Cardiac fibroblast (primary cell): ENCODE data around the gene CDH13.

ENCODE experiments used
- DNase-seq, 2 donors: peaks; one replicate each; pipeline versions ENCODE4 v3.0.0 to v3.0.0-alpha.2; 2010; ENCODE audit warnings: low read depth in 2 of 2
- H3K4me3 ChIP-seq, 2 donors: replicated peaks in 1 of 2; 1 replicate in 1 of 2; 2 replicates in 1 of 2; pipeline ENCODE4 v1.5.1; 2011; ENCODE audit warnings: low read depth in 2 of 2, low read length in 2 of 2, mild to moderate bottlenecking in 2 of 2, moderate library complexity in 1 of 2
- TF ChIP-seq, protein P1 (sequence below): IDR thresholded peaks from one replicate; pipeline ENCODE4 v1.5.1; 2011; ENCODE audit warnings: low read depth, mild to moderate bottlenecking, low read length, inconsistent platforms

Gene CDH13

GRCh38 chr16:82937926-82938520 lies 311.3 kb downstream of the CDH13 start:
- peak in 1 of 2 donors; percentile 8 for DNase-seq
- H3K4me3 ChIP-seq = no peak overlapping the region
- TF ChIP-seq, protein P1, sequence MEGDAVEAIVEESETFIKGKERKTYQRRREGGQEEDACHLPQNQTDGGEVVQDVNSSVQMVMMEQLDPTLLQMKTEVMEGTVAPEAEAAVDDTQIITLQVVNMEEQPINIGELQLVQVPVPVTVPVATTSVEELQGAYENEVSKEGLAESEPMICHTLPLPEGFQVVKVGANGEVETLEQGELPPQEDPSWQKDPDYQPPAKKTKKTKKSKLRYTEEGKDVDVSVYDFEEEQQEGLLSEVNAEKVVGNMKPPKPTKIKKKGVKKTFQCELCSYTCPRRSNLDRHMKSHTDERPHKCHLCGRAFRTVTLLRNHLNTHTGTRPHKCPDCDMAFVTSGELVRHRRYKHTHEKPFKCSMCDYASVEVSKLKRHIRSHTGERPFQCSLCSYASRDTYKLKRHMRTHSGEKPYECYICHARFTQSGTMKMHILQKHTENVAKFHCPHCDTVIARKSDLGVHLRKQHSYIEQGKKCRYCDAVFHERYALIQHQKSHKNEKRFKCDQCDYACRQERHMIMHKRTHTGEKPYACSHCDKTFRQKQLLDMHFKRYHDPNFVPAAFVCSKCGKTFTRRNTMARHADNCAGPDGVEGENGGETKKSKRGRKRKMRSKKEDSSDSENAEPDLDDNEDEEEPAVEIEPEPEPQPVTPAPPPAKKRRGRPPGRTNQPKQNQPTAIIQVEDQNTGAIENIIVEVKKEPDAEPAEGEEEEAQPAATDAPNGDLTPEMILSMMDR = no peak

DNA sequence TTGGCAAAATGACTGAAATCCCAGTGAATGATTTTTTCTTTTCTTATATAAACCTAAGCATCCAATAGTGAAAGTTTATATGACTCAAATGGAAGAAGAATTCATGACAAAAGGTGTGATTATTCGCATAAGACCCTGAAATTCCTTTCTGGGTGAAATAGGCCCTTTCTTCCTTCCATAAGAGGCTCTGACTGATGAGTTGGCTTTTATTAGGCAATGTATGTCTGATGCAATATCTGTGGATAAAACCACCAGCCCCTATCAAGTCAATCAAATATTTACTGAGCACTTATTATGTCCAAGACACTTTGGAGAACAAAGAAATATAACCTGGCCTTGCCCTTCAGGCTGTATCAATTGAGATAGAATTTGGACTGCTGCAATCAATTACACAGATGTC lies 316.6 kb downstream of the CDH13 start:
- peak; percentile 38 to 76 for DNase-seq
- H3K4me3 ChIP-seq = no peak overlapping the region
- TF ChIP-seq, protein P1 = no peak

DNA sequence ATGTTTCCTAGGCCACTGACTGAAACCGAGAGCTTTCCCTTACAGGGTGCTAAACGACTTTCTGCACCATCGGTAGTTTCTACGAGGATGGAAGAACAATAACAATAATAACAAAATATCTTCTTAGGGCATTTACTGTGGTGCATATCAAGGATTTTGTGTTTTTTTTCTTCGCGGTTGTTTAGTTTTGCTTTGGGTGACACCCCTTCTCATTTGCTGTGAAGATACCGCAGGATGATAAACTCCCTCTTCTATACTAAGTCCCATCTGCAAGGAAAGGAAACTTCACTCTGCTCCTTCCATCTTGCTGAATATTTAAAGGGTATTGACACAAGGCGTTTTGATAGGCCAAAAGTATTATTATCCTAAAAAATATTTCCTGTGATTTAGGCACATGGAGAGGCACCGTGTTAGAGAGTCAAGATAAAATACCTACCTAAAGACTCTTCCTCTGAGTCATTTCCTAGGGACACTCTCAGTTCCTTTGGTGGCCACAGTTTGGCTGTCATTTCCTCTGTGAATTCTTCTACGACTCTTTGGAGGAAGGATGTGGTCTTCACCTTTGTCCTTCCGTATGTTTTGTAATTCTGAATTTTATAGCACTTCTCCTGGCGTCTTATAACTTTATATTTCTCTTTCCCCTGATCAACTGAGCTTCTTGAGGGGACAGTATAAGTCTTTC lies 318.8 kb downstream of the CDH13 start:
- DNase-seq = peak in 1 of 2 donors; percentile 22
- TF ChIP-seq, protein P1 = no peak
- H3K4me3 ChIP-seq = no peak overlapping the region

DNA sequence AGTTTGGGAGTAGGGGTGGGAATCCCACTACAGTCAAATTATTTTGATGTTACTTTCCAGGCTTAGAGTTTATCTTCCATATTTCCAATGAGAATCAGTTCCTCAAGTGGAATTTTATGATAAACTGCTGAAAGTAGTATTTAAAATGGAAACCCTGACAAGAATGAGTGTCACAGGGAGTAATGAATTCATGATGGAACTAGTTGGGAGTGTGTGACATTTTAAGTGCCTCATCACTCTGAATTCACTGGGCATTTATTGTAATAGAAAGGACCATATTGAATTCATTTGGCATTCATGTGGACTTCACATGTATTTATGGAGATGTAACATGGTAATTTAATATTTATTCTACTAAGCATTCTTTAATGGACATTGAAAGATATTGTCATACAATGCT lies 320.9 kb downstream of the CDH13 start:
- DNase-seq = no peak
- TF ChIP-seq, protein P1 = no peak
- H3K4me3 ChIP-seq = no peak overlapping the region

DNA sequence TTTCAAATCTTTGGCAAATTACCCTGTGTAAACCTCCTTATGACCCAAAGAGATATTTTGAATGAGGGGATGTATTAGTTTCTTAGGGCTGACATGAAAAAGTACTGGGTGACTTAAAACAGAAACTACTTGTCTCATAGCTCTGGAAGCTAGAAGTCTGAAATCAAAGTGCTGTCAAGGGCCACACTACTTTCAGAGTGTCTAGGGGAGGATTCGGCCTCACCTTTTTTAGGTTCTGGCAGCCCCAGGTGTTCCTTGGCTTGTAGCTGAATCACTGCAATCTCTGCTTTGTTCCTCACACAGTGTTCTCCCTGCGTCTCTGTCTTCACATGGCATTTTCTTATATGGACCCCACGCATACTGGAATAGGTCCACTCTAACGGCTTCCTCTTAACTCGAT lies 322.2 kb downstream of the CDH13 start:
- TF ChIP-seq, protein P1 = no peak
- no peak for DNase-seq
- no peak overlapping the region for H3K4me3 ChIP-seq

DNA sequence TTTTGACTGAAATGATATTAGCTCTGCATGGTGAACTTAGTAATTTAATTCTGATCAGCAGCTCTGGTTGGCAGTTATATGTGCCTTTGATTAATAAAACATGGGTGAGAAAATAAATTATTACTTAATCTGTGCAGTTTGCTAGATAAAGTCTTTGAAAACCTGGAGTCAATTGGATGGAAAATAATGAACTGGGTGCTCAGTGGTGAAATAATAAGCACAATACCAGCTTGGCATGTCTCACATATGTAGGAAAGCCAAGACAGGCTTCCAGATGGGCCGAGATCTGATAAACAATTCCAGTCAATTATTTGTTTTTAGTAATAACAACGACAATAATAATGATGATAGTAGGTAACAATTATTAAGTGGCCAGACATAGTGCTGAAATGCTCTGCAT lies 326.7 kb downstream of the CDH13 start:
- TF ChIP-seq, protein P1 = no peak
- H3K4me3 ChIP-seq = no peak overlapping the region
- DNase-seq = no peak
